Measurements from ENCODE around the gene SLCO1B3. TPM values are rescaled to one million over a fixed set of nuclear protein-coding genes. Genes with fewer than 3 reads are reported as not detected.
"Not testable (repeated sequence)": the region's sequence is repeated elsewhere in the genome, so short reads cannot be mapped to it uniquely, and the experiment has no call there.

The SLCO1B3 gene, protein sequence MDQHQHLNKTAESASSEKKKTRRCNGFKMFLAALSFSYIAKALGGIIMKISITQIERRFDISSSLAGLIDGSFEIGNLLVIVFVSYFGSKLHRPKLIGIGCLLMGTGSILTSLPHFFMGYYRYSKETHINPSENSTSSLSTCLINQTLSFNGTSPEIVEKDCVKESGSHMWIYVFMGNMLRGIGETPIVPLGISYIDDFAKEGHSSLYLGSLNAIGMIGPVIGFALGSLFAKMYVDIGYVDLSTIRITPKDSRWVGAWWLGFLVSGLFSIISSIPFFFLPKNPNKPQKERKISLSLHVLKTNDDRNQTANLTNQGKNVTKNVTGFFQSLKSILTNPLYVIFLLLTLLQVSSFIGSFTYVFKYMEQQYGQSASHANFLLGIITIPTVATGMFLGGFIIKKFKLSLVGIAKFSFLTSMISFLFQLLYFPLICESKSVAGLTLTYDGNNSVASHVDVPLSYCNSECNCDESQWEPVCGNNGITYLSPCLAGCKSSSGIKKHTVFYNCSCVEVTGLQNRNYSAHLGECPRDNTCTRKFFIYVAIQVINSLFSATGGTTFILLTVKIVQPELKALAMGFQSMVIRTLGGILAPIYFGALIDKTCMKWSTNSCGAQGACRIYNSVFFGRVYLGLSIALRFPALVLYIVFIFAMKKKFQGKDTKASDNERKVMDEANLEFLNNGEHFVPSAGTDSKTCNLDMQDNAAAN
- polyA plus RNA-seq (ENCODE audit: insufficient read length in 10 of 10) = under 1 TPM in 1 of 10 donors, not detected in 9; 0.07 TPM
- long read RNA-seq, donor 1 = 0 reads
- long read RNA-seq, donor 2 = 0 reads
- long read RNA-seq, donor 3 = 0 reads
- long read RNA-seq, donor 4 = 0 reads
- long read RNA-seq, donor 5 = 0 reads
- long read RNA-seq, donor 6 = 0 reads
- long read RNA-seq, donor 7 = 0 reads
- long read RNA-seq, donor 8 = 0 reads
- long read RNA-seq, donor 9 = 0 reads

- DNase-seq = no peak
Measured at GRCh38 chr12:20810487-20810886, at the start of gene SLCO1B3. SLCO1B3 (plus strand) TSS chr12:20810705; CDS start chr12:20815739, 5,034 bp downstream.

DNA sequence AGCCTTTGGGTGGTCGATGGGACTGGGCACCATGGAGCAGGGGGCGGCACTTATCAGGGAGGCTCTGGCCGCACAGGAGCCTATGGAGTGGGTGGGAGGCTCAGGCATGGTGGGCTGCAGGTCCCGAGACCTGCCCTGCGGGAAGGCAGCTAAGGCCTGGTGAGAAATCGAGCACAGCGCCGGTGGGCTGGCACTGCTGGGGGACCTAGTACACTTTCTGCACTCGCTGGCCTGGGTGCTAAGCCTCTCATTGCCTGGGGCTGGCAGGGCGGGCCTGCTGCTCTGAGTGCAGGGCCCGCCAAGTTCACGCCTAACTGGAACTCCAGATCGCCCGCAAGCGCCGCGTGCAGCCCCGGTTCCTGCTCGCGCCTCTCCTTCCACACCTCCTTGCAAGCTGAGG is 33.1 kb upstream of the SLCO1B3 start:
- no peak for DNase-seq

- no peak for DNase-seq
Measured at GRCh38 chr12:20778969-20779368, 31.5 kb upstream of the SLCO1B3 start.

DNA sequence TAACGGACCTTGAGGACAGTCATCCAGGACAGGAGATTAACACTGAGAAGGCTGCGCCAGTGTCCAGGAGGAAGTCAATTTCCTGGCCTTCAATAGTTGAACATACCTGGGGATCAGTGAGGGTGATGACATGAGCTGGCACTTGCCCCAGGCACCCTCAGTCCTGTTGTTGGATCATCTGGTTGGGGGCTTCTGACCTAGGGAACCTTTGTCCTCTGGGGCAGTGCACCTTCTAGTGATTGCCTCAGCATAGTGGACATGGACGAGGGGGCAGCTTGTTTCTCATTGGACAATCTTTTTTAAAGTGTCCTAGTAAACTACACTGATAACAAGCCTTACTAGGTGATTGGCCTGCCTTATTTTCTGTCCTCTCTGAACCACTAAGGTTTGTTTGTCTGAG is 30.5 kb upstream of the SLCO1B3 start:
- not testable (repeated sequence) for DNase-seq

- DNase-seq = not testable (repeated sequence)
Measured at GRCh38 chr12:20783796-20784357, 26.6 kb upstream of the SLCO1B3 start.

- DNase-seq = no peak
Measured at GRCh38 chr12:20792971-20793370, 17.5 kb upstream of the SLCO1B3 start.

GRCh38 chr12:20798554-20798953 is 12.0 kb upstream of the SLCO1B3 start:
- peak; percentile 12 to 57 (median 37) for DNase-seq

- no peak for DNase-seq
Measured at GRCh38 chr12:20800160-20800559, 10.3 kb upstream of the SLCO1B3 start.

DNA sequence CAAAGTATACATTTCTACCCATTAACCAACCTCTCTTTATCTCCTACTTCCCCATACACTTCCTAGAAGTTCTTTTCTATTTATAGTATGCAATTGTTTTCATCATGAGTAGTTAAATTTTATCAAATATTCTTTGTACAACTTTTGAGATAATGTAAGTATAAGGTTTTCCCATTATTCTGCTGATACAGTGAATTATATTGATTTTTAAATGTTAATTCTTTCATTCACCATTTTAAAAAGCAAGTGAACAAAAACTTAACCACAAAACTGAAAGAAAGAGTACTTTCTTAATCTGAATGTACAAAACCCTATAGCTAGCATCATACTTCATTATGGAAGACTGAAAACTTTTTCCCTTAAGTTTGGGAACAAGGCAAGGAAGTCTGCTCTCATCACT is 9.5 kb upstream of the SLCO1B3 start:
- DNase-seq = no peak

DNA sequence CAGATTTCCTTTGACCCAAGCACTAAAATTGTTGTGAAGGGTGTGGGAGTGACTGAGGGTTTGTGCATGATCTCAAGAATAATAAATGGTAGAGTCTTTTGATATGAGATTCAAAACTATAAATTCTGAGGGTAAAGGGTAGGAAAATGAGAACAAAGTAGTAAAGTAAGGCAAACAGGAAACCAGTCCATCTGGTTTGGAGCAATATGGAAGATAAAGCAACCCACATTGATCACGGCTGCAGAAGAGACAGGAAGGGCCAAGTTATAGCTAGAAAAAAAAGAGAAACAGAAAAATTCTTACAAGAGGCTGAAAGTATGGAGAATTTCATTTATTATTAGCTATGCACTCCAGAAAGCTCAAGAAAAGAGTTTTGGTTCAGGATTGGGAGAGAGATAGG is 4.6 kb upstream of the SLCO1B3 start:
- DNase-seq = no peak

DNA sequence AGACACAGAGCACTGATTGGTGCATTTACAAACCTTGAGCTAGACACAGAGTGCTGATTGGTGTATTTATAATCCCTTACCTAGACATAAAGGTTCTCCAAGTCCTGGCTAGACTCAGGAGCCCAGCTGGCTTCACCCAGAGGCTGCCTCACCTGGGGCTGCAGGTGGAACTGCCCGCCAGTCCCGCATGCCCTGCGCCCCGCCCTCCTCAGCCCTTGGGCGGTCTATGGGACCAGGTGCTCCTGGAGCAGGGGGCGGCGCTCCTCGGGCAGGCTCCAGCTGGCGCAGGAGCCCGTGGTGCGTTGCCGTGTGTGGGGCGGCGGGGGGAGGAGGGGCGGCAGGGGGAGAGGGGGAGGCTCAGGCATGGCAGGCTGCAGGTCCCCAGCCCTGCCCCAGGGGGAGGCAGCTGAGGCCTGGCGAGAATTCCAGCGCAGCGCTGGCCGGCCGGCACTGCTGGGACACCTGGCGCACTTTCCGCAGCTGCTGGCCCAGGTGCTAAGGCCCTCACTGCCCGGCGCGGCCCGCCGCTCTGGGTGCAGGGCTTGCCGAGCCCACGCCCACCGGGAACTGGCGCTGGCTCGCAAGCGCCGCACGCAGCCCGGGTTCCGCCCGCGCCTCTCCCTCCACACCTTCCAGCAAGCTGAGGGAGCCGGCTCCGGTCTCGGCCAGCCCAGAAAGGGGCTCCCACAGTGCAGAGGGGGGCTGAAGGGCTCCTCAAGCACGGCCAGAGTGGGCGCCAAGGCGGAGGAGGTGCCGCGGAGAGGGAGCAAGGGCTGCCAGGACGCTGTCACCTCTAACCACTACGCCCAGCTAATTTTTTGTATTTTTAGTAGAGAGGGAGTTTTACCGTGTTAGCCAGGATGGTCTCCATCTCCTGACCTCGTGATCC is 3.1 kb upstream of the SLCO1B3 start:
- DNase-seq = no peak

DNA sequence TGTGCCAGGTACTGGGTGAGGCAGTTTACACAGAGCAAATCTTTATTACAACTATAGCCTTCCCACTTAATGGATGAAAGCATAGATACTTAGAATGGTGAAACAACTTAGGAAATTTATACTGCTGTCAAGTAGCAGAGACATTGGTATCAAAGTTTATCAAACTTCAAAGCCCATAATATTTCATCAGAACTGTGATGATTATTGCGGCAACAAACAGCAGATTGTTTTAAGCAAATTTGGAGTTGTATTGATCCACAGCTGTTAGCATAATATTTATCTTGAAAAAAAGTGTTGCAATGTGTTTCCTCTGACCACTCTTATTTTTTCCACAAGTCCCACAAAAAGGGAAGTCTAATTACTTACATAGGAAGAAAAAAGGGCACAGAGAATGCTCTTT is 2.0 kb upstream of the SLCO1B3 start:
- DNase-seq = no peak

DNA sequence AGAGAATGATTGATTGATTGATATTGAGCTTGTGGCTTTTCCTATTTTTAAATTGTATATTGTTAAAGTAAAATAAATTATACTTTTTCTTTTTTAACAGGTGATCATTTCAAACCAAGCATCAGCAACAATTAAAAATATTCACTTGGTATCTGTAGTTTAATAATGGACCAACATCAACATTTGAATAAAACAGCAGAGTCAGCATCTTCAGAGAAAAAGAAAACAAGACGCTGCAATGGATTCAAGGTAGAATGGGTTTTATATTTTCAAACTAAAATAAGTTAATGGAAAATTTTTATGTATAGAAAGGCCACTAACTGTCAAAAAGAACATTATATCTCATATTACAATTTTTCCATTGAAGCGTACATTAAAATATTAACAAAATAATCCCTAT is 5.1 kb downstream of the SLCO1B3 start:
- DNase-seq = no peak

DNA sequence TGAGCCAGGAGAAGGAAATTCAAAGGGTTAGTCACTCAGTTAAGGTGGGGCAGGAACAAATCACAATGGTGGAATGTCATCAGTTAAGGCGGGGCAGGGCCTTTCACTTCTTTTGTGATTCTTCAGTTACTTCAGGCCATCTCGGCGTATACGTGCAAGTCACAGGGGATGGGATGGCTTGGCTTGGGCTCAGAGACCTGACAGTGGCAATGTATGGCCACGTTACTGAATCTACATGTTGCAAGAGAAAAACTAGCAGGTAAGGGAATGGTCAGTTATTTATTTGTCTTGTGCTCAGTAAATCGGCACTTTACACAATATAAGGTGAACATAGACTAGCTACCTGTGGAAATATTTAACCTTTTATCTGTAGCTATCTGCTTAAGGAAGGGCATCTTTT is 11.9 kb downstream of the SLCO1B3 start:
- DNase-seq = no peak

- no peak for DNase-seq
Measured at GRCh38 chr12:20822925-20823324, 12.4 kb downstream of the SLCO1B3 start.

DNA sequence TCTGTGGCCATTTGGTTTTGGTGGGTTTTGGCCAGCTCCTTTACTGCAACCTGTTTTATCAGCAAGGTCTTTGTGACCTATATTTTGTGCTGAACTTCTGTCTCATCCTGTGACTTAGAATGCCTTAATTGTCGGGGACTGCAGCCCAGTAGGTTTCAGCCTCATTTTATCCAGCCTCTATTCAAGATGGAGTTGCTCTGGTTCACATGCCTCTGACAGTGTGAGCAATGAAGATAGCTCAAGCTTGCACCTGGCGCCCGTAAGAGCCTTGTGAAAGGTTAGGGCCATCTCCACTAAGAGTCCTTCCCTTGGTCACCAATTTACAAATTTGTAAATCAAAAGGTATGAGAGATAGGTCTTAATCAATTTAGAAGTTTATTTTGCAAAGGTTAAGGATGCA is 19.4 kb downstream of the SLCO1B3 start:
- DNase-seq = no peak

GRCh38 chr12:20830456-20830855 is 20.0 kb downstream of the SLCO1B3 start:
- DNase-seq = no peak

DNA sequence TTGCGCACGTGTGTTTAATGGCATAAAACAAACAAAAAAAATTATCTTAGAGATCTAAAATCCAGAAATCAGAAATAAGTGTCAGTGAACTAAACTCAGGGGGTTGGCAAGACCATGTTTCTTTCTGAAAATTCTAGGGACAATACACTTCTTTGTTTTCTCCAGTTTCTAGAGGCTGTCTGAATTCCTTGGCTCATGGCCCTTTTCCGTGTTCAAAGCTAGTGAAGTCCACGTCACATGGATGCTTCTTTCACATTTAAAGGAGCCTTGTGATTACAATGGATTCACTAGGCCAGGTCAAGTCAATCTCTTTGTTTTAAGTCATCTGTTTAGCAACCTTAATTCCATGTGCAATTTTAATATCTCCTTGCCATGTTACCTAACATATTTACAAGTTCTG is 22.4 kb downstream of the SLCO1B3 start:
- peak in 1 of 3 donors; percentile 1 for DNase-seq

- no peak for DNase-seq
Measured at GRCh38 chr12:20852649-20853048, 42.1 kb downstream of the SLCO1B3 start.

GRCh38 chr12:20863056-20863455 is 52.6 kb downstream of the SLCO1B3 start:
- DNase-seq = no peak

DNA sequence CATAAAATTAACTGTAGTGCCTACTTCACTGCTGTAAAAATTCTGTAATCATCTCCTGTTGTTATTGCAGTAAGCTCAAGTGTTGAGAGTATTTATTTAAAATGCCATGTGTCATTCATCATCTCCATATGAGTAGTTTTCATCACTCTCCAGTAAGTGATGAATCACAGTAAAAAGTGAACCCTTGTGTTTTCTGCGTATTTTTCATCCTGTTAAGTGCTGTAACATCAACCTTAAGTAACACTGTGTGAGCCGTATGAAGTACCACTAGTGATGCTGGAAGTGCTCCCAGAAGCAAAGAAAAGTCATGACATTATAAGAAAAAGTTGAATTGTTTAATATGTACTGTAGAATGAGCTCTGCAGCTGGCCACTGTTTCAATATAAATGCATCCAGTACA is 55.4 kb downstream of the SLCO1B3 start:
- DNase-seq = peak in 2 of 3 donors; percentile 1 to 3
